HG03469 (cell line): ENCODE results near the gene CTNND2.
"Not testable (repeated sequence)": the region's sequence is repeated elsewhere in the genome, so short reads cannot be mapped to it uniquely, and the experiment has no call there.

Experiments used
- ATAC-seq: cut with Tn5 transposase; IDR thresholded peaks from one replicate; pipeline ENCODE4 v1.9.1; 2021; ENCODE audit warnings: mild to moderate bottlenecking, moderate library complexity, moderate number of reproducible peaks; ENCODE audit not compliant: unreplicated experiment

CTNND2 gene

GRCh38 chr5:11681796-11682195 is 222.4 kb downstream of the CTNND2 start:
- no peak for ATAC-seq

- no peak for ATAC-seq
These were observed 224.6 kb downstream of the CTNND2 start for GRCh38 chr5:11679676-11680075.

DNA sequence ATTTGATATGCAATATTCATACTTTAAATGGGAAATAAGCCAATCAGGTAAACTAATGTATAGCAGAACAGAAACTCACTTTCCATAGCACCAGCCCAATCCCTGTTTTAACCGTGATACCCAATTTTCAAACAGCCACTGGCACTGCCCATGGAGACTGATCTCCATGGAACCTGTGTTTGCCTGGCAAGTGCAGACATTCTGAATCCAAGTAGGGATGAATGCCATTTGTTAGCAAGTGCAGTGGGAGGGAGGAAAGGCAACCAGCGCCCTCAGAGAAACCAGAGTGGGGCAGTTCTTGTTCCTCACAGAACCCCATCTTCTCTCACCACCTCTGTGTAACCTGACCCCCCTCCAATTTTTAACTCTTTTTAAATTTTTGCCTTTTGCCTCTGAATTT is 229.1 kb downstream of the CTNND2 start:
- ATAC-seq: no peak

GRCh38 chr5:11672385-11673085 is 231.7 kb downstream of the CTNND2 start:
- no peak for ATAC-seq

DNA sequence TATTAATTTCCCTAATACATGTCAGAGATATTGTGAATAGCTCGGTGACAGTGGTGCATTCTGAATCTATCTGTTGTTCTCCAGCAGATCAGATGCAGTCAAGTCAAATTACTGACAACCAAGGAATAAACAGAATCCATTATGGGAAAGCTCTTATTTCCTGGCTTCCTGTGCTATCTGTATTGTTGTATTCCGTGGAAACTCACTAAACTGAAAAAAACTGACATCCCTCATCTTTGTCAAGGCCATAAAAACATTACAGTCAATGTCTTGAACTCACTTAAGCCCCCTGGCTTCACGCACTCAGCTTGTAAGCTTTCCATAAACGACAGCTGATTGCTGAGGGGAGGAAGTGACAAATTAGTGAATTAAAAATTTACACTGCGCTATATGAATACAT is 245.9 kb downstream of the CTNND2 start:
- ATAC-seq: no peak

DNA sequence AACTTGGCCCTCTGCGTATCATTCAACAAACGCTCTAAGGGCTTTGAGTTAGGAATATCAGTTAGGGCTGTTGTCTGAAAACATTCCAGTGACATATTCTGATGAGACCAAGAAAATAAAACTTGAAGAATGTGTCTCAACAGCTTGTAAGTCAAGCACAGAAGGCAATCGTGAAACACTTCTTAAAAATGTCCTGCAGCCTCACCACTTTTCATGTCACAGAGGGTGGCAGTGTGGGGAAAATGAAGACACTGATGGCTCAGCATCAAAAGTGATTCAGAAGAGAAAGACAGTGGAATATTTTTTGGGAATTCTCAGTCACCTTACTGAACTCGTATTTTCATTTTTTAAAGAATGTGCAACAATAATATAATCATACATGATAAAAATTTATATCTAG is 247.3 kb downstream of the CTNND2 start:
- no peak for ATAC-seq

DNA sequence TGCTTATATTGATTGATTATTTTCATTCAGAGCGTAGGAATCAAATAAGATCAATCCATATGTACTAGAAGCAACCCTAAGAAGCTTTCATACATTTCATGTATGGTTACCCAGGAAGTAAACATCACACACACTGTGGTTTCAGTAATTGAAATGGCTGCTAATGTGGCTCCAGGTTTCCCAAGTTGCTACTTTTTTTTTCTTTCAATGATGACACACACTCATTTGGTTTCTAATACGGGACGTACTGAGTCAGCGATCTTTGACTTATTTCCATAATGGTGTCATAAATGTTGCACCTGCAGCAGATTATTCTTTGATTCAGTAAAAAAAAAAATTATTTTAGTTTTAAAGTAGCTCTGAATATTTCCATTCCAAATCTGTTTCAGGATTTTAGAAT is 248.6 kb downstream of the CTNND2 start:
- no peak for ATAC-seq

- no peak for ATAC-seq
These were observed 253.3 kb downstream of the CTNND2 start for GRCh38 chr5:11650936-11651335.

- no peak for ATAC-seq
These were observed 258.1 kb downstream of the CTNND2 start for GRCh38 chr5:11646141-11646540.

DNA sequence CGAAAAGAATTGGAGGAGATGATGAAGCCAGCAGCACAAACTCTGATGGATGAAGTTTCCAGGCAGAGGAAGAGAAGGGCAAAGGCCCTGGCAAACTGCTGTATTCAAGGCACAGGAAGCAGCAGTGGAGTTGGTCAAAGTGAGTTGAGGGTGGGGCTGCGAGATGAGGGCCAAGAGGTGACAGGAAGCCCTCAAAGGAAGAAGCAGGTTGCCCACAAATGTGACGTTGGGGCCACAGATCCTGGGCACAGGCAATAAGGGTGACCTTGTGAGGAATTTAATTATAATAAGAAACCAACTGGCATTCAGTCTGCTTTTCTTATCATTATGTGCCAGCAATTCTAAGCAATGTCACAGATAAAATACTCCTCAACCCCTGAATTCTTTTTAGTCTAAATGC is 261.8 kb downstream of the CTNND2 start:
- no peak for ATAC-seq

GRCh38 chr5:11640158-11640873 is 263.9 kb downstream of the CTNND2 start:
- no peak for ATAC-seq

- no peak for ATAC-seq
These were observed 281.5 kb downstream of the CTNND2 start for GRCh38 chr5:11622785-11623184.

DNA sequence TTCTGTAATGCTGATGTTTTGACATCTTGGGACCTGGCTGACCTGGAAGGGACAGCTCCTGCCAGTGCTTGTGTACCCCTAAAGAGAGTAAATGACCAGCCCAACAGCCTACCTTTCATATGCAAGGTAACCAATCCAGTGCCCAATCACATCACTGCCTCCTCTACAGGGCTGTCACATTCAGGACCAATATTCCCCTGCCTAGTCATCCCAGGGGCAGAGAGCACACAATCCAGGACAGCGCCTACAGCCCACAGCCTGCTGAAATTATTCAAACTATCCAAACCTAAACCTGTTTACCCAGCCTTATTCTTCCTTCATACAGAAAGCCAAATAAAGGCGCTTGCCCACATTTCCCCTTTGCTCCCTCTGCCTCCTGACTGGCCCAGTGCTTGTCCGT is 284.1 kb downstream of the CTNND2 start:
- no peak for ATAC-seq

DNA sequence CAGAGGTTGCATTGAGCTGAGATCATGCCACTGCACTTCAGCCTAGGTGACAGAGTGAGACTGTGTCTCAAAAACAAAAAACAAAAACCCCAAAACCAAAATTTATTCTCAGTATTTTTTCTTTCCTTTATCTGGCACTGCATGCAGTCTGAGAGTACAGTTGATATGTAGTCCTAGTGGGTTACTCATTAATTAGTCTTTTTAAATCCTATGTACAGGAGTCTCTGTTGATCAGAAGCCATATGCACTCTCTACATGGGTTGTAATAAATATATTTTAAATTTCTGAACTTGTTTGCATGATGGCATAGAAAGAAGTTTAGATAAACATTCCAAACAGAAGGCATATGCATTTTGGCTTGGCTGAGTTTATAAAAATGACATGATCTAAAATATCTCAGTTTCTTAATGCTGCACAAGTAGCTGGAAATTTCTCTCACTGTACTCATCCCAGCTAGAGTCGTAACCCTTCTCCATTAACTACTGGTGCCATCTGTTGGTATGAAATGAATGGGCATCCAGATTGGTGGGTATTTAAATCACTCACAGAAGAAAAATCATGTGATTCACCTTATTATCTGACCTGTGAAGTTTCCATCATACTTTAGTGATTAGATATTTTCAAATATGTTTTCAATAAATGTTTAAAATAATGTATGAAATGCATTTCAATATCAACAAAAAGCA is 284.8 kb downstream of the CTNND2 start:
- ATAC-seq: no peak

DNA sequence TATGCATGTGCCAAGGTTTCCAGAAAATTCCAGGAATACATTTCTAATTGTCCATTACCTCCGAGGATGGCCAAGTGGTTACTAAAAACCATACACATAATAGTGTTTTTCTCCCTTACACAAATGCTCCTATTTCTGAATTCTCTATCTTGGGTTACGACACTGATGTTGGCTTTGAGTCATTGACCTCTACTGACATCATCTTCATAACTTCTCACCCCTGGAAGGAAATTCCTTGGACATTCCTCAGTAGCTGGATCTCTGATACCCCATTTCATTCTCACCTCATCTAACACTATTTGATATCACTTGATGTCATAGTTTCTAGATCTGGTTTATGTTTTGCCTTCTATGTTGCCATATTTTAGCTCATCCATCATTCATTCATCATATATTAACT is 287.2 kb downstream of the CTNND2 start:
- ATAC-seq: no peak

DNA sequence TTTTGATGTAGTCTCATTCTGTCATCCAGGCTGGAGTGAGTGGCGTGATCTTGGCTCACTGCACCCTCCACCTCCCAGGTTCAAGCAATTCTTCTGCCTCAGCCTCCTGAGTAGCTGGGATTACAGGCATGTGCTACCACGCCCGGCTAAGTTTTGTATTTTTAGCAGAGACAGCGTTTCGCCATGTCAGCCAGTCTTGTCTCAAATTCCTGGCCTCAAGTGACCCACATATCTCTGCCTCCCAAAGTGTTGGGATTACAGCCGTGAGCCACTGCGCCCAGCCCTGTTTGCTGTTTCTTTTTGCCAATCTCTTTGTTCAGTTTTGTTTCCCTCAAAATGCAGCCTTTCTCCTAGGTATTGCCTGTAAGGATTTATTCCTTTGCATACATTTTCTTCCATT is 287.6 kb downstream of the CTNND2 start:
- ATAC-seq: not testable (repeated sequence)

GRCh38 chr5:11611011-11611410 is 293.2 kb downstream of the CTNND2 start:
- ATAC-seq: no peak

GRCh38 chr5:11609570-11610303 is 294.5 kb downstream of the CTNND2 start:
- no peak for ATAC-seq

- ATAC-seq: no peak
These were observed 295.7 kb downstream of the CTNND2 start for GRCh38 chr5:11608530-11608929.

DNA sequence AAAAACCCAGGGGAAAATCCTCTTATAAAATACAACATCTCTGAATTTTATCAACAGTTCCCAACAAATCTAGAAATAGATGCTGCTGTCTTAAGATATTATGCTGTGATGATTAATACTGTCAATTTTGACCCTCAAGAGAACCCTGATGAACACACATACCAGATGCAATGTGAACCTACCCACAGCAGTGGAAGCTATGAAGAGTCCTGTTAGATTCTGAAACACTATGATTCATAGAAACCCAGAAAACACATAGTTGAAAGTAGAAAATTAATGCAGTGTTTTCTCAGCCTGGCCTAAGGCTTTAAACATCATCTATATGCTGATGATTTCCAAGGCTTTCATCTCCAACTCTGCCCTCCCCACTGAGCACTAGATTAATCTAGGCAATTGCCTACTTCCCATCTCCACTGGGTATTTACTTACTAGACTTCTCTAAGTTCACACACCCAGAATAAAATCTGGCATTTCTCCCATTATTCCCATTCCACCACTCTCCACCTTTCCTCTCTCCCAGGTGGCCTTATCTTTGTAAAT is 296.2 kb downstream of the CTNND2 start:
- ATAC-seq: no peak

GRCh38 chr5:11602298-11602697 is 301.9 kb downstream of the CTNND2 start:
- no peak for ATAC-seq
